ENCODE results near the gene ITGAE. TPM values are rescaled to one million over a fixed set of nuclear protein-coding genes. Genes with fewer than 3 reads are reported as not detected.
"Not testable (repeated sequence)": the region's sequence is repeated elsewhere in the genome, so short reads cannot be mapped to it uniquely, and the experiment has no call there.

The ITGAE gene
- total RNA-seq, 1 experiment from 2014 or later: 20.9 TPM

GRCh38 chr17:3729881-3730280 is 71.1 kb downstream of the ITGAE start:
- H3K36me3 ChIP-seq (ENCODE audit: control insufficient read depth, insufficient read depth, low read length): peaks cover 7% of the 10 kb centered on the region
- TF ChIP-seq CTCF (IDR thresholded peaks at IDR 0.05): no peak
- no peak for TF ChIP-seq SIN3A (IDR thresholded peaks at IDR 0.05; ENCODE audit: borderline replicate concordance, insufficient read depth, low read depth, low read length)
- no peak for TF ChIP-seq TCF7L2 (IDR thresholded peaks at IDR 0.05; ENCODE audit: low read depth, low read length)
- no peak for TF ChIP-seq POLR2AphosphoS5 (IDR thresholded peaks at IDR 0.05; ENCODE audit: low read depth, low read length)
- intact Hi-C loops (cut with micrococcal nuclease; ENCODE audit: unreplicated experiment) (loop anchor here (5.0 kb wide), 1 partner anchor 97 kb away; no protein-coding TSS in a partner anchor), in situ Hi-C loops (cut with HindIII; ENCODE audit: low pct_unique_long_range_greater_than_20kb, low sequenced_read_pairs) (no loop called here)
- no peaks in the 10 kb centered on the region for H3K27me3 ChIP-seq (ENCODE audit: control insufficient read depth, insufficient read depth, low read length)
- no peak overlapping the region for H3K4me3 ChIP-seq (ENCODE audit: low read depth in 2 of 2, low read length in 2 of 2)
- ChIA-PET CTCF (no interaction called here), POLR2A (no interaction called here)
- no peak overlapping the region for H3K27ac ChIP-seq (ENCODE audit: low read length)
- no TSS peak for BruUV-seq (replicated peaks)
- DNase-seq (ENCODE audit: low read depth, low spot score) (no peak), ATAC-seq (no peak)
- peaks cover 11% of the 10 kb centered on the region for H3K4me1 ChIP-seq (ENCODE audit: control insufficient read depth, insufficient read depth, low read length)
- no peaks in the 10 kb centered on the region for H3K9me3 ChIP-seq (ENCODE audit: control insufficient read depth, insufficient read depth, low read depth, low read length)

- H3K27me3 ChIP-seq (ENCODE audit: control insufficient read depth, insufficient read depth, low read length); H3K36me3 ChIP-seq (ENCODE audit: control insufficient read depth, insufficient read depth, low read length); CTCF ChIA-PET; ATAC-seq; intact Hi-C loops (cut with micrococcal nuclease; ENCODE audit: unreplicated experiment); H3K9me3 ChIP-seq (ENCODE audit: control insufficient read depth, insufficient read depth, low read depth, low read length); BruUV-seq (replicated peaks); DNase-seq (ENCODE audit: low read depth, low spot score); H3K27ac ChIP-seq (ENCODE audit: low read length); H3K4me3 ChIP-seq (ENCODE audit: low read depth in 2 of 2, low read length in 2 of 2); in situ Hi-C loops (cut with HindIII; ENCODE audit: low pct_unique_long_range_greater_than_20kb, low sequenced_read_pairs): not testable (repeated sequence)
- H3K4me1 ChIP-seq (ENCODE audit: control insufficient read depth, insufficient read depth, low read length): peaks cover 12% of the 10 kb centered on the region
- POLR2A ChIA-PET: interaction anchor here (0.7 kb wide), 1 partner anchor 59 kb away, joined by 13 read pairs; no protein-coding TSS in a partner anchor
These were observed 72.9 kb downstream of the ITGAE start for GRCh38 chr17:3728099-3728498.

GRCh38 chr17:3727041-3727440 is 73.9 kb downstream of the ITGAE start:
- no peaks in the 10 kb centered on the region for H3K27me3 ChIP-seq (ENCODE audit: control insufficient read depth, insufficient read depth, low read length)
- H3K9me3 ChIP-seq (ENCODE audit: control insufficient read depth, insufficient read depth, low read depth, low read length): no peaks in the 10 kb centered on the region
- DNase-seq (ENCODE audit: low read depth, low spot score): no peak
- peak overlapping the region; percentile 34; the same call in 1 of the 2 replicates for H3K27ac ChIP-seq (ENCODE audit: low read length)
- H3K4me3 ChIP-seq (ENCODE audit: low read depth in 2 of 2, low read length in 2 of 2): no peak overlapping the region
- BruUV-seq (replicated peaks): no TSS peak
- intact Hi-C loops (cut with micrococcal nuclease; ENCODE audit: unreplicated experiment) (no loop called here), in situ Hi-C loops (cut with HindIII; ENCODE audit: low pct_unique_long_range_greater_than_20kb, low sequenced_read_pairs) (no loop called here)
- CTCF ChIA-PET: interaction anchor here (0.7 kb wide), 1 partner anchor 32 kb away, joined by 4 read pairs; no protein-coding TSS in a partner anchor
- POLR2A ChIA-PET: interaction anchor here (0.6 kb wide), 1 partner anchor 415 kb away, joined by 4 read pairs; no protein-coding TSS in a partner anchor
- peaks cover 8% of the 10 kb centered on the region for H3K36me3 ChIP-seq (ENCODE audit: control insufficient read depth, insufficient read depth, low read length)
- TF ChIP-seq REST (IDR thresholded peaks at IDR 0.05; ENCODE audit: insufficient read depth in 1 of 2, low read depth in 2 of 2, low read length in 1 of 2) (no peak), TCF7L2 (IDR thresholded peaks at IDR 0.05; ENCODE audit: low read depth, low read length) (no peak), POLR2AphosphoS5 (IDR thresholded peaks at IDR 0.05; ENCODE audit: low read depth, low read length) (no peak), SIN3A (IDR thresholded peaks at IDR 0.05; ENCODE audit: borderline replicate concordance, insufficient read depth, low read depth, low read length) (no peak), CTCF (IDR thresholded peaks at IDR 0.05) (no peak)
- ATAC-seq: no peak
- H3K4me1 ChIP-seq (ENCODE audit: control insufficient read depth, insufficient read depth, low read length): peaks cover 13% of the 10 kb centered on the region

All from Panc1 (cell line).